Caco-2 (cell line): ENCODE results near the gene SIT1. TPM values are rescaled to one million over a fixed set of nuclear protein-coding genes. Genes with fewer than 3 reads are reported as not detected.

ENCODE experiments used
- BruUV-seq: library from RNA; stranded (reverse); fragments of 400-500 nt; replicated peaks from 2 replicates; lab custom pipeline; 2021; lab: Mats Ljungman, UMichigan
- CTCF ChIA-PET: fragments of 300-600 bp; sonication (Branson Sonifier 250); formaldehyde crosslinking; loops from one replicate; lab custom pipeline; 2022; ENCODE audit warnings: antibody characterized with exemption; lab: Charles Lee
- POLR2A ChIA-PET: fragments of 300-600 bp; sonication (Branson Sonifier 250); formaldehyde crosslinking; loops from one replicate; lab custom pipeline; 2022; ENCODE audit warnings: antibody characterized with exemption; lab: Charles Lee
- DNase-seq, 2 experiments: peaks; one replicate each; pipeline versions ENCODE4 v3.0.0 to v3.0.0-alpha.2; 2020 to 2022
- H3K27me3 ChIP-seq: replicated peaks from 2 replicates; pipeline ENCODE4 v1.6.0; 2011; ENCODE audit warnings: low read length; ENCODE audit not compliant: control insufficient read depth, insufficient read depth
- H3K36me3 ChIP-seq: 2 replicates; pipeline ENCODE4 v1.5.1; 2011; ENCODE audit warnings: low read length; ENCODE audit not compliant: control insufficient read depth, insufficient read depth
- H3K4me1 ChIP-seq: fragments of 250-450 bp; sonication (Bioruptor Pico); 2 replicates; pipeline ENCODE4 v1.5.1; 2020; ENCODE audit warnings: mild to moderate bottlenecking
- H3K4me3 ChIP-seq: 2 replicates; pipeline ENCODE4 v1.5.1; 2011; ENCODE audit warnings: low read depth, mild to moderate bottlenecking, control low read depth, low read length
- H3K9me3 ChIP-seq: fragments of 250-450 bp; sonication (Bioruptor Pico); 2 replicates; pipeline ENCODE4 v1.5.1; 2020; ENCODE audit warnings: mild to moderate bottlenecking, moderate library complexity
- H3K27ac Mint-ChIP-seq: one replicate; pipeline ENCODE4 v1.8.0; 2022; ENCODE audit warnings: mixed read lengths; ENCODE audit not compliant: unreplicated experiment
- H3K27me3 Mint-ChIP-seq: one replicate; pipeline ENCODE4 v1.8.0; 2022; ENCODE audit warnings: mixed read lengths; ENCODE audit not compliant: insufficient read depth, unreplicated experiment
- H3K36me3 Mint-ChIP-seq: one replicate; pipeline ENCODE4 v1.8.0; 2022; ENCODE audit warnings: mild to moderate bottlenecking, mixed read lengths; ENCODE audit not compliant: insufficient read depth, unreplicated experiment
- H3K4me1 Mint-ChIP-seq: one replicate; pipeline ENCODE4 v1.8.0; 2022; ENCODE audit warnings: low read depth, mixed read lengths; ENCODE audit not compliant: unreplicated experiment
- H3K4me3 Mint-ChIP-seq: one replicate; pipeline ENCODE4 v1.8.0; 2022; ENCODE audit warnings: mild to moderate bottlenecking, moderate library complexity, mixed read lengths; ENCODE audit not compliant: unreplicated experiment
- H3K9me3 Mint-ChIP-seq: one replicate; pipeline ENCODE4 v1.8.0; 2022; ENCODE audit warnings: mixed read lengths; ENCODE audit not compliant: unreplicated experiment
- CTCF ChIP-seq, 2 experiments: fragments of 200-600 bp in 1 of 2; IDR thresholded peaks; 1 replicate in 1 of 2; 2 replicates in 1 of 2; pipeline versions ENCODE4 v1.5.1 to v1.8.0; 2011 to 2022; ENCODE audit warnings: antibody characterized with exemption in 1 of 2, control low read depth in 1 of 2, inconsistent platforms in 1 of 2, low read depth in 1 of 2, low read length in 1 of 2, mild to moderate bottlenecking in 1 of 2, moderate library complexity in 1 of 2; ENCODE audit not compliant: insufficient read depth in 1 of 2, severe bottlenecking in 1 of 2, unreplicated experiment in 1 of 2
- intact Hi-C: fragments of 100-400 bp; cut with micrococcal nuclease; formaldehyde crosslinking; loops from one replicate; pipeline ENCODE4 v1.10.0; 2022; ENCODE audit not compliant: unreplicated experiment
- total RNA-seq: library from RNA; stranded (reverse); gene quantifications from 2 replicates; pipeline ENCODE4 v1.2.3, GENCODE V29; 2022

Gene SIT1
- total RNA-seq, 1 experiment from 2014 or later: not detected

- Mint-ChIP-seq H3K27me3 (no peaks in the 10 kb centered on the region), H3K27ac (no peak overlapping the region), H3K36me3 (peaks cover 13% of the 10 kb centered on the region), H3K4me1 (peaks cover 8% of the 10 kb centered on the region), H3K4me3 (no peak overlapping the region), H3K9me3 (no peaks in the 10 kb centered on the region)
- CTCF ChIA-PET: no interaction called here
- H3K36me3 ChIP-seq: no peaks in the 10 kb centered on the region
- DNase-seq: no peak
- intact Hi-C loops: no loop called here
- POLR2A ChIA-PET: interaction anchor here (0.6 kb wide), 1 partner anchor 124 kb away, joined by 3 read pairs; no protein-coding TSS in a partner anchor
- H3K27me3 ChIP-seq: no peaks in the 10 kb centered on the region
- H3K4me1 ChIP-seq: peaks cover 25% of the 10 kb centered on the region
- no peaks in the 10 kb centered on the region for H3K9me3 ChIP-seq
- TF ChIP-seq CTCF (IDR thresholded peaks at IDR 0.05; ENCODE audit: insufficient read depth in 1 of 2, low read depth in 1 of 2, low read length in 1 of 2, severe bottlenecking in 1 of 2, unreplicated experiment in 1 of 2): no peak
- no peak overlapping the region for H3K4me3 ChIP-seq
- no TSS peak for BruUV-seq
These were observed 35.8 kb upstream of the SIT1 start for GRCh38 chr9:35686222-35687203.

- ChIA-PET CTCF (no interaction called here), POLR2A (interaction anchor here (1.2 kb wide), 1 partner anchor 28 kb away, joined by 5 read pairs; the partner anchor contains the start of genes CCDC107 and RMRP)
- DNase-seq: no peak
- no peaks in the 10 kb centered on the region for H3K27me3 Mint-ChIP-seq
- peaks cover 14% of the 10 kb centered on the region for H3K4me1 Mint-ChIP-seq
- no peaks in the 10 kb centered on the region for H3K36me3 ChIP-seq
- H3K4me1 ChIP-seq: peaks cover 22% of the 10 kb centered on the region
- BruUV-seq: no TSS peak
- no peaks in the 10 kb centered on the region for H3K9me3 Mint-ChIP-seq
- no peak overlapping the region for H3K4me3 Mint-ChIP-seq
- H3K27me3 ChIP-seq: no peaks in the 10 kb centered on the region
- intact Hi-C loops: no loop called here
- peaks cover 6% of the 10 kb centered on the region for H3K36me3 Mint-ChIP-seq
- TF ChIP-seq CTCF (IDR thresholded peaks at IDR 0.05; ENCODE audit: insufficient read depth in 1 of 2, low read depth in 1 of 2, low read length in 1 of 2, severe bottlenecking in 1 of 2, unreplicated experiment in 1 of 2): no peak
- H3K4me3 ChIP-seq: no peak overlapping the region
- no peaks in the 10 kb centered on the region for H3K9me3 ChIP-seq
- no peak overlapping the region for H3K27ac Mint-ChIP-seq
These were observed 34.8 kb upstream of the SIT1 start for GRCh38 chr9:35685506-35685905.

- H3K9me3 Mint-ChIP-seq: no peaks in the 10 kb centered on the region
- ChIA-PET POLR2A (interaction anchor here (1.2 kb wide), 1 partner anchor 27 kb away, joined by 5 read pairs; the partner anchor contains the start of genes CCDC107 and RMRP), CTCF (no interaction called here)
- peaks cover 18% of the 10 kb centered on the region for H3K4me1 ChIP-seq
- no TSS peak for BruUV-seq
- peaks cover 6% of the 10 kb centered on the region for H3K36me3 Mint-ChIP-seq
- H3K36me3 ChIP-seq: no peaks in the 10 kb centered on the region
- no peaks in the 10 kb centered on the region for H3K27me3 ChIP-seq
- intact Hi-C loops: no loop called here
- H3K4me1 Mint-ChIP-seq: peaks cover 14% of the 10 kb centered on the region
- no peak overlapping the region for H3K4me3 Mint-ChIP-seq
- no peak overlapping the region for H3K27ac Mint-ChIP-seq
- H3K4me3 ChIP-seq: no peak overlapping the region
- H3K9me3 ChIP-seq: no peaks in the 10 kb centered on the region
- H3K27me3 Mint-ChIP-seq: no peaks in the 10 kb centered on the region
- TF ChIP-seq CTCF (IDR thresholded peaks at IDR 0.05; ENCODE audit: insufficient read depth in 1 of 2, low read depth in 1 of 2, low read length in 1 of 2, severe bottlenecking in 1 of 2, unreplicated experiment in 1 of 2): no peak
- no peak for DNase-seq
These were observed 34.2 kb upstream of the SIT1 start for GRCh38 chr9:35684921-35685320.
